H1 (cell line): Measurements from ENCODE around the gene PTPN18. TPM values are rescaled to one million over a fixed set of nuclear protein-coding genes. Genes with fewer than 3 reads are reported as not detected.

Experiments used
- CTCF ChIA-PET: fragments of 300-600 bp; sonication (Branson Sonifier 250); formaldehyde crosslinking; loops from one replicate; lab custom pipeline; 2021; ENCODE audit not compliant: partially characterized antibody; lab: Charles Lee
- POLR2A ChIA-PET: fragments of 300-600 bp; sonication (Branson Sonifier 250); formaldehyde crosslinking; loops from one replicate; lab custom pipeline; 2021; ENCODE audit warnings: inconsistent platforms; ENCODE audit not compliant: partially characterized antibody; lab: Charles Lee
- DNase-seq, 2 experiments: peaks; one replicate each; pipeline versions ENCODE4 v3.0.0 to v3.0.0-alpha.2; 2010 to 2022; ENCODE audit warnings: low spot score in 2 of 2, low read depth in 1 of 2, mixed read lengths in 1 of 2
- FAIRE-seq: peaks from 2 replicates; lab custom pipeline; 2011; peaks lifted over from hg19 to GRCh38; lab: Jason Lieb, UNC
- H2AFZ ChIP-seq: 2 replicates; pipeline ENCODE4 v1.8.1; 2012; ENCODE audit warnings: low read length, inconsistent platforms
- H2AK5ac ChIP-seq: 2 replicates; pipeline ENCODE4 v1.6.1; 2013; ENCODE audit warnings: low read depth, low read length
- H2BK120ac ChIP-seq: replicated peaks from 2 replicates; pipeline ENCODE3; 2013; ENCODE audit warnings: low read depth, low read length, inconsistent platforms
- H2BK12ac ChIP-seq: 2 replicates; pipeline ENCODE4 v1.6.1; 2013; ENCODE audit warnings: low read depth, low read length
- H2BK15ac ChIP-seq: 2 replicates; pipeline ENCODE4 v1.6.1; 2013; ENCODE audit warnings: low read length
- H2BK20ac ChIP-seq: 2 replicates; pipeline ENCODE4 v1.6.1; 2013; ENCODE audit warnings: low read length
- H2BK5ac ChIP-seq: 2 replicates; pipeline ENCODE4 v1.6.1; 2013; ENCODE audit warnings: low read depth, low read length
- H3K14ac ChIP-seq: 2 replicates; pipeline ENCODE4 v1.6.1; 2013; ENCODE audit warnings: inconsistent platforms; ENCODE audit not compliant: insufficient read length
- H3K18ac ChIP-seq: 2 replicates; pipeline ENCODE4 v1.6.1; 2013; ENCODE audit warnings: low read length; ENCODE audit errors: extremely low read depth
- H3K23ac ChIP-seq: 2 replicates; pipeline ENCODE4 v1.6.1; 2013; ENCODE audit warnings: inconsistent platforms; ENCODE audit not compliant: insufficient read length
- H3K23me2 ChIP-seq: 2 replicates; pipeline ENCODE4 v1.6.1; 2013; ENCODE audit warnings: low read depth, low read length
- H3K27ac ChIP-seq: 2 replicates; pipeline ENCODE4 v1.6.1; 2011; ENCODE audit warnings: low read depth, low read length, inconsistent platforms
- H3K27me3 ChIP-seq, 4 experiments: replicated peaks in 1 of 4; 1 replicate in 1 of 4; 2 replicates in 3 of 4; pipeline versions ENCODE4 v1.6.1 to v1.8.1; 2011 to 2013; ENCODE audit warnings: low read length in 3 of 4, mild to moderate bottlenecking in 3 of 4, inconsistent platforms in 2 of 4, mixed read lengths in 2 of 4, moderate library complexity in 1 of 4; ENCODE audit not compliant: control insufficient read depth in 3 of 4, insufficient read depth in 3 of 4; ENCODE audit errors: extremely low read depth in 1 of 4
- H3K36me3 ChIP-seq, 4 experiments: 2 replicates each; pipeline versions ENCODE4 v1.6.1 to v1.8.1; 2011 to 2013; ENCODE audit warnings: mild to moderate bottlenecking in 4 of 4, low read length in 3 of 4, moderate library complexity in 2 of 4, control low read depth in 1 of 4, inconsistent platforms in 1 of 4; ENCODE audit not compliant: insufficient read depth in 4 of 4, control insufficient read depth in 2 of 4
- H3K4ac ChIP-seq: replicated peaks from 2 replicates; pipeline ENCODE3; 2013; ENCODE audit warnings: low read length, low read depth, mixed read lengths, inconsistent platforms; ENCODE audit not compliant: insufficient read length
- H3K4me1 ChIP-seq, 4 experiments: replicated peaks in 1 of 4; 1 replicate in 1 of 4; 2 replicates in 3 of 4; pipeline versions ENCODE4 v1.6.1 to v1.8.1; 2011 to 2013; ENCODE audit warnings: low read length in 3 of 4, inconsistent platforms in 2 of 4, mixed read lengths in 1 of 4; ENCODE audit not compliant: insufficient read depth in 4 of 4, control insufficient read depth in 3 of 4
- H3K4me2 ChIP-seq, 2 experiments: 2 replicates each; pipeline versions ENCODE4 v1.6.1 to v1.8.1; 2011 to 2013; ENCODE audit warnings: low read depth in 2 of 2, low read length in 2 of 2, control low read depth in 1 of 2, inconsistent platforms in 1 of 2, mild to moderate bottlenecking in 1 of 2; ENCODE audit not compliant: insufficient read depth in 1 of 2
- H3K4me3 ChIP-seq, 4 experiments: fragments of 200-600, 300-600 bp in 1 of 4; sonication (generic), shearing (Covaris generic), sonication (Bioruptor Twin) in 1 of 4; 2 replicates each; pipeline versions ENCODE4 v1.5.1 to v1.8.1; 2011 to 2016; ENCODE audit warnings: low read length in 4 of 4, low read depth in 3 of 4, control low read depth in 2 of 4, inconsistent platforms in 2 of 4, mild to moderate bottlenecking in 2 of 4, mixed read lengths in 1 of 4, moderate library complexity in 1 of 4; ENCODE audit not compliant: insufficient read depth in 2 of 4; ENCODE audit errors: extremely low read depth in 1 of 4
- H3K56ac ChIP-seq: replicated peaks from 2 replicates; pipeline ENCODE3; 2013; ENCODE audit warnings: low read depth, mild to moderate bottlenecking, mixed read lengths, low read length, inconsistent platforms; ENCODE audit not compliant: insufficient read length
- H3K79me1 ChIP-seq: 2 replicates; pipeline ENCODE4 v1.6.1; 2013; ENCODE audit warnings: low read depth, low read length, control low read depth
- H3K79me2 ChIP-seq, 2 experiments: 2 replicates each; pipeline versions ENCODE4 v1.6.1 to v1.8.1; 2012 to 2013; ENCODE audit warnings: low read length in 2 of 2, mild to moderate bottlenecking in 2 of 2, inconsistent platforms in 1 of 2; ENCODE audit not compliant: insufficient read depth in 2 of 2, control insufficient read depth in 1 of 2
- H3K9ac ChIP-seq, 4 experiments: replicated peaks in 1 of 4; 1 replicate in 1 of 4; 2 replicates in 3 of 4; pipeline versions ENCODE4 v1.6.1 to v1.8.1; 2011 to 2013; ENCODE audit warnings: low read depth in 3 of 4, low read length in 3 of 4, control low read depth in 2 of 4, mild to moderate bottlenecking in 2 of 4, moderate library complexity in 2 of 4, inconsistent platforms in 1 of 4; ENCODE audit errors: extremely low read depth in 1 of 4
- H3K9me3 ChIP-seq, 2 experiments: 2 replicates each; pipeline versions ENCODE4 v1.6.1 to v1.8.1; 2012 to 2013; ENCODE audit warnings: mild to moderate bottlenecking in 2 of 2, moderate library complexity in 2 of 2, control low read depth in 1 of 2, inconsistent platforms in 1 of 2, low read depth in 1 of 2, low read length in 1 of 2, mixed read lengths in 1 of 2; ENCODE audit not compliant: insufficient read depth in 2 of 2
- H4K20me1 ChIP-seq, 2 experiments: replicated peaks in 1 of 2; 2 replicates each; pipeline versions ENCODE3 to v1.8.1; 2011 to 2013; ENCODE audit warnings: inconsistent platforms in 2 of 2, low read length in 2 of 2, mild to moderate bottlenecking in 1 of 2; ENCODE audit not compliant: insufficient read depth in 2 of 2, control insufficient read depth in 1 of 2
- H4K5ac ChIP-seq: 2 replicates; pipeline ENCODE4 v1.6.1; 2013; ENCODE audit warnings: low read length, low read depth, mixed read lengths, inconsistent platforms; ENCODE audit not compliant: insufficient read length
- H4K8ac ChIP-seq: 2 replicates; pipeline ENCODE4 v1.8.0; 2013; ENCODE audit warnings: mild to moderate bottlenecking, moderate library complexity, low read length, inconsistent platforms; ENCODE audit not compliant: insufficient read depth; ENCODE audit errors: extremely low read depth
- H4K91ac ChIP-seq: replicated peaks from 2 replicates; pipeline ENCODE3; 2013; ENCODE audit warnings: low read length, mixed read lengths, inconsistent platforms; ENCODE audit not compliant: insufficient read length
- WGBS, 2 experiments: shearing (Covaris generic) in 1 of 2; methylation state at CpG; one replicate each; pipeline versions ENCODE4 v1.1.6 to v1.1.7; 2013 to 2015; ENCODE audit warnings: low lambda C conversion rate in 2 of 2, mixed read lengths in 2 of 2, inconsistent platforms in 1 of 2, low coverage in 1 of 2, missing lambda C conversion rate in 1 of 2; ENCODE audit not compliant: insufficient replicate concordance in 2 of 2, insufficient coverage in 1 of 2, insufficient read length in 1 of 2; ENCODE audit errors: extremely low coverage in 1 of 2, missing lambda C conversion rate in 1 of 2; 5-methylcytosine and 5-hydroxymethylcytosine counted together
- polyA plus RNA-seq, 7 experiments: library from polyadenylated mRNA; depleted of rRNA in 3 of 7; stranded (reverse) in 5 of 7; unstranded in 2 of 7; fragments of >200 nt in 5 of 7; fragments of 200-250 nt in 2 of 7; gene quantifications; 1 replicate in 5 of 7; 2 replicates in 1 of 7; 4 replicates in 1 of 7; pipeline versions ENCODE4 v1.2.1 to v1.2.3, GENCODE V29; 2011 to 2013; ENCODE audit warnings: missing spikeins in 2 of 7, mixed read lengths in 2 of 7
- total RNA-seq: library from RNA; stranded (reverse); fragmentation: NEBNext Ultra II Directional; extraction: Animal tissue kit (Norgen Biotek cat#: 25700); gene quantifications from 2 replicates; pipeline ENCODE4 v1.2.1, GENCODE V29; 2021

The PTPN18 gene
- total and polyA plus RNA-seq, 2 of the 8 experiments (the other 6 are each of a cell fraction or from before 2014, with no cell fraction given) = 13.2 to 14.7 TPM

- H3K4ac ChIP-seq = no peak overlapping the region
- H4K5ac ChIP-seq = no peak overlapping the region
- H3K9me3 ChIP-seq = no peaks in the 10 kb centered on the region
- H3K4me3 ChIP-seq = no peak overlapping the region; a peak in 1 of 8 replicates
- no peaks in the 10 kb centered on the region for H4K20me1 ChIP-seq
- H2AFZ ChIP-seq = no peak overlapping the region
- peak overlapping the region; percentile 63; the same call in 1 of the 2 replicates for H2BK20ac ChIP-seq
- no peak overlapping the region for H2BK120ac ChIP-seq
- no peak for FAIRE-seq
- H3K23ac ChIP-seq = no peak overlapping the region
- H3K18ac ChIP-seq = no peak overlapping the region
- H2BK15ac ChIP-seq = 0 out of 2 replicates have a peak overlapping the region, but pooled peaks have one; percentile 50
- peak overlapping the region; percentile 60; the same call in 1 of the 2 replicates for H2BK5ac ChIP-seq
- peaks cover 0 to 13% (median 5%) of the 10 kb centered on the region in 4 experiments; a peak in 5 of 7 replicates for H3K4me1 ChIP-seq
- WGBS, 2 experiments = 72% methylated on average over 5 of the region's 5 CpGs; no CpG with 5 or more reads in 1 of the 2 experiments
- no peaks in the 10 kb centered on the region for H3K36me3 ChIP-seq
- H3K79me2 ChIP-seq = no peaks in the 10 kb centered on the region
- peaks cover 0 to 2% (median 0%) of the 10 kb centered on the region in 4 experiments; a peak in 1 of 7 replicates for H3K27me3 ChIP-seq
- ChIA-PET CTCF (interaction anchor here (0.6 to 1.2 kb wide), 3 partner anchors 12 to 734 kb away, joined by 3 to 4 read pairs (median 3); no protein-coding TSS in a partner anchor), POLR2A (interaction anchor here (1.7 to 2.7 kb wide), 2 partner anchors 17 to 26 kb away, joined by 7 read pairs; partner anchors contain the start of gene IMP4)
- H3K4me2 ChIP-seq = peak overlapping the region; percentile 25 to 32; a peak in 2 of 4 replicates
- H3K14ac ChIP-seq = no peak overlapping the region
- peaks cover 6% of the 10 kb centered on the region; the same call in 1 of the 2 replicates for H3K79me1 ChIP-seq
- peaks cover 3% of the 10 kb centered on the region; the same call in 1 of the 2 replicates for H3K23me2 ChIP-seq
- H4K91ac ChIP-seq = no peak overlapping the region
- no peak overlapping the region for H2AK5ac ChIP-seq
- DNase-seq = no peak
- no peak overlapping the region for H4K8ac ChIP-seq
- H3K27ac ChIP-seq = no peak overlapping the region
- H2BK12ac ChIP-seq = peak overlapping the region; percentile 29; the same call in 1 of the 2 replicates
- no peak overlapping the region for H3K56ac ChIP-seq
- 0 out of 7 replicates have a peak overlapping the region, but pooled peaks of 1 of the 4 experiments have one; percentile 7 for H3K9ac ChIP-seq
Observed at GRCh38 chr2:130368786-130369185, 12.9 kb downstream of the PTPN18 start.
